Lower leg skin (tissue), 3 donors: Measurements from ENCODE around the gene MRPS18B.

Experiments used
- POLR2A ChIP-seq, 2 donors: fragments of 450-650 bp; IDR thresholded peaks; one replicate each; pipeline ENCODE4 v1.6.1; 2016 to 2017; ENCODE audit warnings: antibody characterized with exemption in 2 of 2, mild to moderate bottlenecking in 1 of 2, moderate library complexity in 1 of 2
- TF ChIP-seq, protein P1 (sequence below), 3 donors: fragments of 450-650 bp; IDR thresholded peaks; one replicate each; pipeline ENCODE4 v1.5.1; 2016; ENCODE audit warnings: antibody characterized with exemption in 3 of 3, mild to moderate bottlenecking in 3 of 3, moderate library complexity in 2 of 3

DNA sequence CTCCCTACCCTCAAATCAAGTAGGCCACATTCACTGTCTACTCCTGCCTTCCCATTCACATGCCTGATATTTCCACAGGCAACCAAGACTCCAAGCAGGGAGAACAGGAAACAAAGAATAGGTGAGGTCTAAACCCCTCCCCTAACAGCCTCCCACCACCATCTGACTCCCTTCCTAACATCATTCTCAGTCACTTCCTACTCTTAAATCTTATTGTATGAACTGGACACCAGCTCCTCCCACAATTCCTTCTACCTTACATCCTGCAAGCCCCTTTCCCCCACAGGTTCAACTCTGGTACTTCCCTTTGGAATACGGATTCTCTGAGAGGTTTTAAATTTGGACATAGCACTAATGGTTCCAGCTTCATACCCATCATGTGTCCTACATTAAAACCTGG lies 28.3 kb downstream of the MRPS18B start:
- TF ChIP-seq, protein P1, sequence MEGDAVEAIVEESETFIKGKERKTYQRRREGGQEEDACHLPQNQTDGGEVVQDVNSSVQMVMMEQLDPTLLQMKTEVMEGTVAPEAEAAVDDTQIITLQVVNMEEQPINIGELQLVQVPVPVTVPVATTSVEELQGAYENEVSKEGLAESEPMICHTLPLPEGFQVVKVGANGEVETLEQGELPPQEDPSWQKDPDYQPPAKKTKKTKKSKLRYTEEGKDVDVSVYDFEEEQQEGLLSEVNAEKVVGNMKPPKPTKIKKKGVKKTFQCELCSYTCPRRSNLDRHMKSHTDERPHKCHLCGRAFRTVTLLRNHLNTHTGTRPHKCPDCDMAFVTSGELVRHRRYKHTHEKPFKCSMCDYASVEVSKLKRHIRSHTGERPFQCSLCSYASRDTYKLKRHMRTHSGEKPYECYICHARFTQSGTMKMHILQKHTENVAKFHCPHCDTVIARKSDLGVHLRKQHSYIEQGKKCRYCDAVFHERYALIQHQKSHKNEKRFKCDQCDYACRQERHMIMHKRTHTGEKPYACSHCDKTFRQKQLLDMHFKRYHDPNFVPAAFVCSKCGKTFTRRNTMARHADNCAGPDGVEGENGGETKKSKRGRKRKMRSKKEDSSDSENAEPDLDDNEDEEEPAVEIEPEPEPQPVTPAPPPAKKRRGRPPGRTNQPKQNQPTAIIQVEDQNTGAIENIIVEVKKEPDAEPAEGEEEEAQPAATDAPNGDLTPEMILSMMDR (IDR thresholded peaks at IDR 0.05) = no peak
- TF ChIP-seq POLR2A (IDR thresholded peaks at IDR 0.05) = no peak
